HG03066 (cell line): ENCODE measurements around the gene SLC35A2.

Source experiments
- ATAC-seq: cut with Tn5 transposase; IDR thresholded peaks from one replicate; pipeline ENCODE4 v1.9.1; 2021; ENCODE audit warnings: low read depth; ENCODE audit not compliant: unreplicated experiment

Gene SLC35A2

DNA sequence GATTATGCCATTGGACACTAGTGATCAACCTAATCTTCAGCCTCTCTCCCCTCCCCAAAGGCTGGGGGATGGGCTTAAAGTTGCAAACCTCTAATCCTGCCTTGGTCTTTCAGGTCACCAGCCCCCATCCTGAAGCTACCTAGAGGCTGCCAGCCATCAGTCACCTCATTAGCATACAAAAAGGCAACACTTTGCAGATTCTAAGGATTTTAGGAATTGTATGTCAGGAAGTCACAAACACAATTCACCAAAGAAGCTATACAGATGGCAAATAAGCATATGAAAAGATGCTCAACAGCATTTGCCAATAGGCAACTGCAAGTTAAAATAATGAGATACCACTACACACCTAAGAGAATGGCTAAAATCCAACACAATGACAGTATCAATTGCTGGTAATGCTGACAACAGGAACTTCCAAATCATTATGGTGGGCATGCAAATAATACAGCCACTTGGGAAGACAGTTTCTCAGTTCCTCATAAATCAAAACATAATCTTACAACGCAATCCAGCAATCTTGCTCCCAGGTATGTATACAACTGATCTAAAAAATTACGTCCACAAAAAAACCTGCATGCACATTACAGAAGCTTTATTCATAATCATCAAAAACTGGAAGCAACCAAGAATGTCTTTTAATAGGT, 16.4 kb upstream of the SLC35A2 start:
- no peak for ATAC-seq

DNA sequence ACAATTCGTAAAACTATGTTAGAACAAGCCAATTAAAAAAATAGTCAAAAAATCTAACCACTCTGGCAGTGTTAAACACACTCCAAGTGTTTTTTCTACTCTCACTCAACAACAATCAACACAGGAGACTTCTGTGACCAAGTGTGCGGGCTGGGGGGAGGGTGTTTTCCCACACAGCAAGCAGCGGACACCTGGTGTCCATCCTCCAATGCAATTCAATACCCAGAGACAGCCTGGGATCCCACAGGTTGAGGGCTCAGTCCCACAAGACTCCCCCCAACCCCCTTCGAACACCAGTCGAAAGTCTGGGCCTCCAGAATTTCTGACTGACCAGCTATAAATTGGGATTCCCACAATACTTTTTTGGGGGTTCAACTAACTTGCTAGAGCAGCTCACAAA, 15.7 kb upstream of the SLC35A2 start:
- no peak for ATAC-seq

DNA sequence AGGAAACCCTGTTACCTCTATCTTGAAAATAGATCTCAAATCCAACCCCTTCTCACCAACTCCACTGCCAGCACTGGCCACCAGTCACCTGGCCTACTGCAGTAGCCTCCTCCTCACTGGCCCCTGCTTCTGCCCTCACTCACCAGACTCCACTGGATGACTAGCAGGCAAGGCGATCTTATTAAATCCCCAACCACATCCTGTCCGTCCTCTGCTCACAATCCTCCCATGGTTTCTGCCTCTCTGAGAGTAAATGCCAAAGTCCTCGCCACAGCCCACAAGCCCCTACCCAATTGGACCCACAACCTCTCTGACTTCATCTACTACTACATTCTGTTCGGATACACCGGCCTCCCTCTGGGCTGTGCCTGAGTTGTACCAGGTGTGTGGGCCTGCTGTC, 12.8 kb upstream of the SLC35A2 start:
- no peak for ATAC-seq

DNA sequence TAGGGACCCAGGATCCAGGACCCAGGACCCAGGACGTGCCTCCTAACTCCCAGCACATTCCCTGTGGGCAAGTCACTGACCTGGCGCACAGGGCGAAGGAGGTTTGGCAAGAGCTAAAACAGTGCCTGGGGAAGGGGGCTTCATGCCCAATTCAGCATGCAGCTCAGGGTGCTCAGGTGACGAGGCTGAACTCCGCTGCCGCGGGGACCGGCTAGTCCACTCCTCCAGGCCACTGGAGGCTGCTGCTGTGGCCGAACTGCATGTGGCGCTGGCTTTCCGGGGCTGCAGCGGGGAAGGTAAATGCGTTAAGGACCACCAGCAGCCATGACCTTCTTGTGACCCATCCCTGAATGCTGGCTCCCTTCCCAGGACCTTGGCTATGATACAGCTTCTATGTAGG, 12.3 kb upstream of the SLC35A2 start:
- ATAC-seq = no peak

DNA sequence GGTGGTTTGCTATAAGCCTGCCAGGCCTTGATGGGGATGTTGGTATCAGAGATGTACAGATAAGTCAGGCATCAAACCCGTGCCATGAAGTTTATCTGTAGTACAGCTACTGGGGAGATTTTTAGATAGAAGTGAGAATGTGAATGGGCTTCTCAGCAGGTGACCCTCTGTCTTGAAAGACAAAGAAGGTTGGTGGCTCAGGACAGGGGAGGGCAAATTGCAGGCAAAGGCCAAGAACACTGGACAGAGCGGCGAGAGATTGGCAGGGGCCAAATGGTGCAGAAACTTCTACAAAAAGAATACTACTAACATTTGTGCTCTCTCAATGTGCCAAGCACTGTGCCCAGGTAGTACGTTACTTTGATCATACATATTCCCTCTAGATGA, 9.3 kb upstream of the SLC35A2 start:
- no peak for ATAC-seq

DNA sequence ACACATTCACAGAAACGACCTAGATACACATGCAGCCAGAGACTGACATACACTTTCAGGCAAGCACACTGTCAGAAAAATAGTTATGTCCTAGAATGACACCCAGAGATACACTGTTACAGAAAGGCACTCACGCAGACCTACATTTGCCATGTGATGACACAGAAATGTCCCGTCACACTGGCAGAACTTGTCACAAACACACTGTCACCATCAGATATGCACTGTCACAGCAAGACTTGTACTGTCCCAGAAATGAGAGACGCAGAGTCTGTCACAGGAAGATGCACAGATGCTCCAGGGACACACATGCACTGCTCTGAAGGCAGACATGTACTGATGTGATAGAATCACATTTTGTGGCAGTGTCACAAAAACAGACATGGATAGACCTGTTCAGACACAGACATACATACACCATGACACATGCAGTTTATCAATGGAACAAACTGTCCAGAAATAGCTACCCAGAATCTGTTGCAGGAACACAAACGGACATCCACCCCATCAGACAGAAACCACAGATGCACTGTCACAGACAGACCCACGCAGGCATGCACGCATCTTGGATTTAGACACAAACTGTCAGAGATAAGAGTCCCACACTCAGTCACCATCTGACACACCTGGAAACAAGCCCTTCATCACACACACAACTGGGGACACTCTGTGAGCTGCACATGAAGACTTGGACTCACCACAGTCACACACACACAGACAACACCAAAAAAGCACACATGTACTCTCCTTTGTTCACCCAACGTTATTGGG, 8.7 kb upstream of the SLC35A2 start:
- ATAC-seq = no peak

DNA sequence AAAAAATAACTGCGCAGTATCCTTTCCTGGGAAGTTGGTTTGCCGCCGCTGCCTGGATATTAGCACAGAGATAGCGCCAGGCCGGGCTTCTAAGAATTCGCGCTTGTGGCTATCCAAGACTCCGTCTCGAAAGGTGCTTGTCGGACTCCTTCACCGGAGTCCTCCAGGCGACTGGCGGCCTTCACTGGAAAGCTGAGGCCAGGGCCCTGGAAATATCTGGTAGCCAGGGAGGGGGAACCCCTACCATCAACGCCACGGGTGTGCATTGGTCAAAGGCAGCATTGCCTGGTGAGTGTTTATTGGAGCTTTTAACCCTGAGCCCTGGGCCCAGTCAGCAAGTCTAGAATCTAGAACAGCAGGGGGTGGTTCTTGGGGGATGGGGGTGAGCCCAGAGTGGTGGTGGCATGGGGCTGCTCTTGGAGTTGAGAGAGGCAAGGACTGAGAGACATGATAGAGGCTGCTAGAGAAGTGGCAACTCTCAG, 8.0 kb upstream of the SLC35A2 start:
- ATAC-seq = no peak

DNA sequence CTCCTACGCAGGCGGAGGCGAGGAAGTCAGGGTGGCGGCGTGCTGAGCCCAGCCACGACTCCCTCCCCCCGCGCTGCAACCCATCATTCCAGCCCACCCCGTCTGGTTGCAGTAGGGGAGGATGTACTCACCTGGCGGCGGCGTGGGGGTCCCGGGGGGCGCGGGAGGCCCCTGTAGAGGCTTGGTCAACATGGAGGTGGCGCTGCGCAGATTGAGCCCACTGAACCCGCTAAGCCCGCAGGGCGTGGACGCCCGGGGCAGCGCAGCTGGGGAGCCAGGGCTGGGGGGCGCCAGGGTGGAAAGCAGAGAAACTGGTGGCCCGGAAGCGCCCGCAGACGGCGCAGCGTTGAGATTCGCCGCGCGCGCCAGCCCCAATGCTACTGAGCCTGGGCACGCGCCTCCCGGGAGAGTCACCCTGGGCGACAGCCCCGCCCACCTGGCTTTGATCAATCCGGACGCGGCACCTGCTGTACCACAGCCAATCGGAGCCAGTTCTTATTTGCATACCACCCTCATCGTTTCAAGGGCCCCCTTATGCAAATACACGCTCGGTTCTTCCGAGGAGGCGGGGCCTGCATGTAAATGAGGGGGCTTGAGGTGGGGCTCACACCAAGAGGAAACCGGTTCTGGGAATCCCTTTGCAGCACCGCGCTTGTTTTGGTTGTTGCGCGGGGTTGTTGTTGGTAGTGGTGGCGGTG, 7.3 kb upstream of the SLC35A2 start, which contains the start of gene PIM2:
TSS of gene PIM2 (minus strand) at position 382 of the 698 bp plus-strand sequence. CDS start at position 192, 190 bp downstream.
- peak; percentile 71 for ATAC-seq

DNA sequence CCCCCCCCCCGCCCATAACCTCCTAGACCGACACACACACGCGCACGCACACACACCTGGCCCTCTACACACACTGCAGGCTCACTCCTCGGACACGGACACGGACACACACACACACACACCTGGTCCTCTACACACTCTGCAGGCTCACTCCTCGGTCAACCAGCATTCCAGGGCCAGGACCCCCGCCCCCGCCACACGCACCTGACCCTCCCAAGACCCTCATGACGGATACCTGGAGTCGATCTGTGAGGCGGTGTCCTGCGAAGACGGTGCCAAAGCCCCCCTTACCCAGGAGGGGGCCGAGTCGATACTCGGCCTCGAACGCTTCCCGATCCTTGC, 6.8 kb upstream of the SLC35A2 start:
- no peak for ATAC-seq

DNA sequence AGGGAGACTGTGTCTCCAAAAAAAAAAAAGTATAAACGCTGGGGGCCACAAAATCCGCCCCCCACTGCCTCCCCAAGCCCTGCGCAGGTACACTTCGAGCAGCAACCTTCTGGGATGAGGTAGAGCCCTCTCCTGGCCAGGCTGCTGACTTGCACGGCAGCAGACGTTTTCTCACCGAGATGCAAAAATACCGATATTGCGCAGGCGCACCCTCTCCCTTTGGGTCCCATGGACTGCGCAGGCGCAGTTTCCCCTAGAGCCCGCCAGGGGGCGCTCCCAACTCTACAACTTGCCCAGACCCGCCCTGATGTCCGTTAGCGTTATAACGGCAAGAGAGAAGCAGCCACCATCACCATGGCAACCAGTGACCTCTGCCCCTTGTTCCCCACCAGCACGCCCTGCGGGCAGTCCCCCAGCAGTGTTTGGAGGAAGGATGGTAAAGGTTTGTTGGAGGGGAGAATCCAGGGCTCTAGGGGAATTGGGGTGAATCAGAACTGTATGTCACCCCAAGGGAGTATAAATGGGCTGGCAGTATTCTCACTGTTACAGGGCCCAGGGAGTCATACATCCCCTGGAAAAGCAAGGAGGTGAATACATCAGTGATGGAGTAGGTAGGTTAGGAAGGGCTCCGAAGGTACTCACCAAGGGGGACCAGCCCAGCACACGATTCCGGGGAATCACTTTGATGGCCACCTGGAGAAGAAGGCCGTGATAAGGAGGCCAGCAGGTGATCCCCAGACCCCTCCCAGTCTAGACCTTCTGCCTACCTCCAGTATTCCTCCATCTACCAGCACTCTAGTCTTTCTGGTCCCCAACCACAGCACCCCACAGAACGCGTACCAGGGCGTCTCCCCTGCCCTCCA, 5.9 kb upstream of the SLC35A2 start:
- no peak for ATAC-seq

DNA sequence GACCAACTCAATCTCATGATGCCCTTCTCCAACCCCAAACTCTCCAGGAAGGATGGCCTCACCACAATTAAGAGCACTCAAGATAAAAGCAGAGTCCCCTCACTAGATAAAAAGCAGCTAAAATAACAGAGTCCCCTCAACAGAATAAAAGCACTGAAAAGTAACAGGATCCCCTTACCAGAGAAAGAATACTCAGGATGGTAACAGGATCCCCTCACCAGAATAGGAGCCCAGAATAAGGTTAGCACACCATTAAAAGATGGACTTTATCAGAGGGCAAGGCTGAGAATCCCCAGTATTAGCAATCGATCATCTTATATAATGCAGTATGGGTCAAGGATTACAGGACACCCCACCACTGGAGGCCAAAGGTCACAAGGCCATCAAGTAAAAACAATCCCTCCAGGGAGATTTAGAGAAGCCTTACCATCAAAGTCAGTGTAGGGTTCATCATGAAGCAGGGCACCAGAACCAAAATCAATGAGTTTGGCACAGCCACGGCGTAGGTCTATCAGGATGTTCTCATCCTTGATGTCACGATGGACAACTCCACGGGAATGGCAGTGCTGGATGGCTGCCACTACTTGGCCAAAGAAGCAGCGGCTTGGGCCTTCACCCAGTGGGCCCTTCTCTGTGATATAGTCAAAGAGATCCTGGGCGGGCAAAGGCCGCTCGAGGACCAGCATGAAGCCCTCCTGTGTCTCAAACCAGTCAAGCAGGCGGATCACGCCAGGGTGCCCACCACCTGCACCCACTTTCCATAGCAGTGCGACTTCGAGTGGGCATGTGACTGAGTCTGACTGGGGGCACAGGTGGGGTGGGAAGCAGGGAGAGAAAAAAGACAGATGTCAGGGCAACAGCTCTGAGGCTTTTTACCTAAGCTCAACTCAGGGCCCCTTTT, 3.4 kb upstream of the SLC35A2 start:
- ATAC-seq = no peak

DNA sequence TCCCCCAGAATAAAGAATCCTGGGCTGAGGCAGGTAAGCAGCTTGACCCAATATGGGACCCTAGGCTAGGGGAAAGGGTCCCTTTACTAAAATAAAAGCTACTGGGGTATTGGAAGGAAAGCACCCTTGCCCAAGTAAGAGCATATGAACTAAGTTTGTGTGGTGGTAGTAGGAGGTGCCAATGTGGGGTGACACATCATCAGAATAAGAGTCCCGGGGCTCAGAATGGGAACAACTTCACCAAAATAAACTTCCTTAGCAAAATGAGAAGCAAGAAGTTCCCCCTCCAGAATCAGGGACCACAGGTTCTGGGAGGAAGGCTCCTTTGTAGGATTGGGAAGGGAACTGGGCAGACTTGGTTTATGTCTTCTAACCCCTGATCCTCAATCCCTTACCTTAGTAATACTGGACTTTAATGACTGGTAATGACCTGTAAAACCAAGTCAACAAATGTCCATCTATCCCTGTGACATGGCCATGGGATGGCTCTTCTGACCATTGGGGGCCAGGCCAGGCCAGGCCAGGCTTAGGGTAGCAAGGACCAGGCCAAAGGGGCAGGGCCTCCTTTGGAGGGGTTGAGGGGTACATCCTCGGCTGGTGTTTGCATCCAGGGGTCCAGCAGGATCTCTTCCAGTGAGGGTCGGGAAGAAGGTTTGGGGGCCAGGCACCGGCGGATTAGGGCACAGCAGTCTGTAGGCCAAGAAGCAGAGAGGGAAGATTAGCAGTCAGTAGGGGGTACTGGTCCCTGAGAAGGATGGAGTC, 2.3 kb upstream of the SLC35A2 start:
- ATAC-seq = no peak

DNA sequence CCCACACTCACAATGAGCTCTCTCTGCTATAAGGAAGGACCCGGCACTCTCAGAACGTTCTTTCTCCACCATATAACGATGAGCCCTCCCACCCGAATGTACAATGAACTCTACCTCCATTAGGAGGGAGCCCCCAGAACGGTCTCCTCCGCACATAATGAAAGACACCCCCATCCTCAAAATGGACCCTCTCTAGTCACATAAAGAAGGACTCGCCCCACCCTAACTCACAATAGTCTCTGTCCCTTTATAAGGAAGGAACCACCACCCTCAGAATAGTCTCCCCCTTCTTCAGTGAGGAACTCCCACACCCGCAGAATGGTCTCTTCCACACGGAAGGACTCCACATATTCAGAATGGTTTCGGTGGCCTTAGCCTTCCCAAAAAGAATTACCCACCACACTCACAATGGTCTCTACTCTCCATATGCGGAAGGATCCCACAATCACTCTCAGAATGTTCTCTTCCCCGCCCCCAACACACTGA, 477 bp downstream of the SLC35A2 start:
- peak; percentile 2 for ATAC-seq

DNA sequence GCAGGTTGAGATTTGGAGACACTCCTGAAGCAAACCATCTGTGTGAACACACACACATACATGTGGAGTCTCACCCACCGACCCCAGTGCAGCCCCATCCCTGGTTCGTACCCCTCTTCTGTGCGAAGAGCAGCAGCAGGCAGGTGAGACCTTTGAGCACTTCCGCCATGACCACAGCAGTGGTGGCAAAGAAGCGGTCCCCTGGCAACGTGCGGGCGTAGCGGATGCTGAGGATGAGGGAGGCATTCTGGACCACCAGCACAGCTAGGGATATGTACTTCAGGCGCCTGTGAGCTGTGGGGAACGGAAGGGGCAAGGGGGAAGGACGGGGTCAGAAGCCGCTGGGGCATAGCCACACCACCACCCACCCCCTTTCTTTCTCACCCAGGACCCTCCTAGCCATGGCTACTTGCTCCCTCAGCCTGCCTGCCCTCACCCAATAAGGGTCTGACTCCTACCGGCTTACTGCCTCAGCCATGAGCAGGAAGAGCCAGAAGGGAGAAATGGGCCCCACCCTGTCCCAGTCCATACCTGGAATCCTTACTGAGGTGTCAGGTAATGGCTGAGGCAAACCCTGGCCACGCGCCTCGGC, 1.6 kb downstream of the SLC35A2 start:
- no peak for ATAC-seq

DNA sequence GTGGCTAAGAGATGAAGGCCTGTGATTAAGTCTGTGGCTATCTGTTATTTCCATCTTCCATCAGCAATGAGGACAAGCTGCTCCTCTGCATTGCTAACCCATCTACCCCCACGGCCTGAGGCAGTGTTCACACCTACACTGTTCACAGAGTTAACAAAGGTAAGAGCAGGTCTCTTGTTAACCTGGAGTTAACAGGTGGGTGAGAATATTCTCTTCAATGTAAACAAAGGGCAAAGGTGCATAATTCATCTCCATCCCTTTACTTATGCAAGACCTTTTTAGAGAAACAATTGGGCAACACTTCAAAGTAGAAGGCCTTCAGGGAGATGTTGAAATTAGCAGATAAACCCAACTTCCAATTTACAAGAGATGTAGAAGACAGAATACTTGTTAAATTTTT, 2.8 kb downstream of the SLC35A2 start:
- ATAC-seq = no peak

DNA sequence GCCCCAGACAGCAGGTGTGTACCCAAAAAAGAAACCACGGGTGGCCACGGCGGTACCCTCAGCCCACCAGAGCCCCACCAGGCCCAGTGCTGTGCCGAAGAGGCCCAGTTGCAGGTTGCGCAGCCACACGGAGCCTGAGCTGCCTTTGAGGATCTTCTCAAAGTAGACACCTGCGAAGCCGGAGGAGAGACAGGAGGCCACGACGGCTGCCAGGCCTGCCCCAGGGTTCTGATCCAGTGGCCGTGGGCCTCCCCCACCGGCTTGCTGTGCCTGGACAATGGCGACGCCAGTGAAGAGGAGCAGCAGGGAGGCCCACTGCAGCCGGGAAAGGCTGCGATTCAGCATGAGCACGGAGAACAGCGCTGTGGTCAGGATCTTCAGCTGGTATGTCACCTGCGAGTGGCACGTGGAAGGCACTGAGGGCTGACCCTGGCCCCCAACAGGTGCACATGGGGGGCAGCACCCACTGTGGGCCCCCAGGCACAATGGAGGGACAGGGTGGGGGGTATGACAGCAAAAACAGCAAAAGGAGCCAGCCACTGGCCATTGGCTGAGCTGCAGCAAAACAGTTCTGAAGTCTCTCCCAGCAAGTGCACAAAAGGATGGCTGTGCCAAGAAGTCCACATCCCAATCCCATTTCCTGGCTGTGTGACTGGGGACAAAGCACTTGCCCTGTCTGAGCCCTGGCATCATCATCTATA, 6.2 kb downstream of the SLC35A2 start:
- ATAC-seq = no peak

DNA sequence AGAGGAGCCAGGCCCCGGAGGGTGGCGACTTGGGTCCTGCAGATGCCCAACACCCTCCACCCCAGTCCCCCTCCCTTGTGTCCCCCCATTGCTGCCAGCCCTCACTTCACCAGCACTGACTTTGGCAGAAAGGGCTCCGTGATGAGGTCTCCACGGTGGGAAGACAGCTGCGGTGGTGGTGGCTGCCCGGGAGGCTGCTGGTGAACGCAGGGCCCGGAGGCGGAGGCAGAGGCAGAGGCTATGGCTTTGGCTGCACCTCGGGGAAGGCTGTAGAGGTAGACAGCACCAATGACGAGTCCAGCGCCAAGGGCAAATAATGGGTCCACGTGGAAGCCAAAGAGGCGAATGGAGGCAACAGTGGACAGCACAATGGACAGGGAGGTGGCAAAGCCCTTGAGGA, 6.8 kb downstream of the SLC35A2 start:
- ATAC-seq = no peak

DNA sequence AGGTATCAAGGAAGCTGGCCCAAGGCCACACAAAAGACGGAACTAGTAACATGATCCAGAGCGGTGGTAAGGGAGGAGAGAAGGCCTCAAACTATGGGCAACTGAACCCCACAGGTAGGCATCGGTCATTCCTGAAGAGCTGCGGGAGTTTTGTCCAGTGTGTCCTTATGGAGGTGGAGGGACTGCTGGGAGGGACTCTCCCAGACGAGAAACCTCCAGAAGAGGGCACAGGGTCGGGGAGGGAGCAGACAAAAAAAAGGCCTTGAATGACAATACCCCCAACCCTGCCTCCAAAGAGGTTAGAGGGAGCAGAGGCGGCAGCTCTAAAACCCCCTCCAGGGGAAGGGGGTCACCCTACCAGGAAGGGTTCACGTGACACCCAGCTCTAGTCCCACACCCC, 7.3 kb downstream of the SLC35A2 start:
- ATAC-seq = no peak
